GM06990 (cell line): ENCODE measurements around the gene CYB5B.

Experiments
- DNase-seq: peaks from one replicate; pipeline ENCODE4 v3.0.0-alpha.2; 2011; ENCODE audit not compliant: insufficient read length; ENCODE audit errors: extremely low read depth
- H3K27me3 ChIP-seq: replicated peaks from 2 replicates; pipeline ENCODE4 v1.6.0; 2011; ENCODE audit warnings: low read length; ENCODE audit not compliant: control insufficient read depth, insufficient read depth
- H3K36me3 ChIP-seq: 2 replicates; pipeline ENCODE4 v1.5.1; 2011; ENCODE audit warnings: low read length; ENCODE audit not compliant: control insufficient read depth, insufficient read depth
- H3K4me3 ChIP-seq: replicated peaks from 2 replicates; pipeline ENCODE4 v1.5.1; 2011; ENCODE audit warnings: low read depth, mild to moderate bottlenecking, control low read depth, low read length
- TF ChIP-seq, protein P1 (sequence below): IDR thresholded peaks from 2 replicates; pipeline ENCODE4 v1.5.1; 2011; ENCODE audit warnings: low read length, control low read depth, mild to moderate bottlenecking, inconsistent platforms; ENCODE audit not compliant: insufficient read depth, poor library complexity, severe bottlenecking

Gene CYB5B

DNA sequence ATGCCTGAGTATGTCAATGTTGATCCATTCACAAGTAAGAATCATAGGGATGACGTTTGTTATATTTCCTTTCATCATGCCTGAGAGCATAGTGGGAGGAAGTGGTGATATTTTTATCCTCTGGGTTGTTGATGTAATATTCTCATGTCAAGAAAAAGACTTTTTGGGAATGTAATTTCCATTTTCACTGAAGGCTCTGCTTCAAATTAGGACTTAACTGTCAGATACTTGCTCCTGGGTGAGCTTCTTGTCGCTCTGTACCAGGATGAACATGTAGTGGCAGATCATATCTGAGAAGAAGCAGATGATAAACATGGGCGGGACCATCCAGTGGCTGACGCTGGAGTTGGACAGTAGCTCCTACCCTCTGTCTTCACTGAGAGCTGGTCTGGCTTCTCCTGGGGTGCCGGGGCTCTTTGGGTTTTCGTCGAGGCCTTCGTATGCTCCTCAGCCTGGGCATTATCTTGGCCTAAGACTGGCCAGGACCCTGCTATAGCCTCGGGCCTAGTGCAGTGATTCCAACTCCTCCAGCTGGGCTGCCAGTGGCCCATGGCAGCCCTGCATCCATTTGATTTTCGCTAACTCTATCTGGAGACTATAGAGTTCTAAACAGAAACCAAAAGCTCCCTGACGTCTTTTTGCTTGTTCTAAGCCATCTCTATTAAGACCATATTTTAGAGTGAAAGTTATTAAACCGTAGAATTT lies 19.7 kb downstream of the CYB5B start:
- Histone ChIP-seq H3K36me3 (peaks cover 3% of the 10 kb centered on the region), H3K4me3 (peak overlapping the region; percentile 19), H3K27me3 (no peaks in the 10 kb centered on the region)
- peak; percentile 26 for DNase-seq
- TF ChIP-seq, protein P1, sequence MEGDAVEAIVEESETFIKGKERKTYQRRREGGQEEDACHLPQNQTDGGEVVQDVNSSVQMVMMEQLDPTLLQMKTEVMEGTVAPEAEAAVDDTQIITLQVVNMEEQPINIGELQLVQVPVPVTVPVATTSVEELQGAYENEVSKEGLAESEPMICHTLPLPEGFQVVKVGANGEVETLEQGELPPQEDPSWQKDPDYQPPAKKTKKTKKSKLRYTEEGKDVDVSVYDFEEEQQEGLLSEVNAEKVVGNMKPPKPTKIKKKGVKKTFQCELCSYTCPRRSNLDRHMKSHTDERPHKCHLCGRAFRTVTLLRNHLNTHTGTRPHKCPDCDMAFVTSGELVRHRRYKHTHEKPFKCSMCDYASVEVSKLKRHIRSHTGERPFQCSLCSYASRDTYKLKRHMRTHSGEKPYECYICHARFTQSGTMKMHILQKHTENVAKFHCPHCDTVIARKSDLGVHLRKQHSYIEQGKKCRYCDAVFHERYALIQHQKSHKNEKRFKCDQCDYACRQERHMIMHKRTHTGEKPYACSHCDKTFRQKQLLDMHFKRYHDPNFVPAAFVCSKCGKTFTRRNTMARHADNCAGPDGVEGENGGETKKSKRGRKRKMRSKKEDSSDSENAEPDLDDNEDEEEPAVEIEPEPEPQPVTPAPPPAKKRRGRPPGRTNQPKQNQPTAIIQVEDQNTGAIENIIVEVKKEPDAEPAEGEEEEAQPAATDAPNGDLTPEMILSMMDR = no peak

DNA sequence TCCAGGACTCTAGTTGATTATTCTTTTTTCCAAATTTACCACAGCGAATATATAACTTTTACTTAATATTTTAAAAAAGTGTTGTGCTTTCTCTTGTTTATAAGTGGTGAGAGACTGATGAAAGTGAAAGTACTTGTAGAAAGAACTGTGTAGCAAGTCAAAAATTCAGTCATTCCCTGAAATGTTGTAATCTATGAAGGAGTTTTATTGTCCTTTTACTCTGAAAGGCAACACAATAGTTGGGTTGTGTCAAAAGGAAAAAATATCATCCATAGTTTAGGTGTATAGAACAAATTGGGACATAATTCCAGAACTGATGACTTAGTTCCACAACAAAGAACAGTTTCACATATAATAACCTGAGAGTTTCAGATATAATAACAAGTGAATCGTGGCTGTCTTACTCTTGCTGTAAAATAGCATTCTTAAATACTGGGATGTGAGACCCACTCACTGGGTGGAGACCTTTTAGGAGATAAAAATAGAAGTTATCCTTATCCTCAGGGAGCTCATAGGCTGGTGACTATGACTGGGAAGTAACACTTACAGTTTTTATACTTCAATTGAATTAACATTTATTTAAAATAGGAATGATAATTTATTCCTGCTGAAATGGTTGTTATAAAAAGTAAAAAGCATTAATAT lies 20.6 kb downstream of the CYB5B start:
- no peak for DNase-seq
- H3K4me3 ChIP-seq = peak overlapping the region; percentile 18

DNA sequence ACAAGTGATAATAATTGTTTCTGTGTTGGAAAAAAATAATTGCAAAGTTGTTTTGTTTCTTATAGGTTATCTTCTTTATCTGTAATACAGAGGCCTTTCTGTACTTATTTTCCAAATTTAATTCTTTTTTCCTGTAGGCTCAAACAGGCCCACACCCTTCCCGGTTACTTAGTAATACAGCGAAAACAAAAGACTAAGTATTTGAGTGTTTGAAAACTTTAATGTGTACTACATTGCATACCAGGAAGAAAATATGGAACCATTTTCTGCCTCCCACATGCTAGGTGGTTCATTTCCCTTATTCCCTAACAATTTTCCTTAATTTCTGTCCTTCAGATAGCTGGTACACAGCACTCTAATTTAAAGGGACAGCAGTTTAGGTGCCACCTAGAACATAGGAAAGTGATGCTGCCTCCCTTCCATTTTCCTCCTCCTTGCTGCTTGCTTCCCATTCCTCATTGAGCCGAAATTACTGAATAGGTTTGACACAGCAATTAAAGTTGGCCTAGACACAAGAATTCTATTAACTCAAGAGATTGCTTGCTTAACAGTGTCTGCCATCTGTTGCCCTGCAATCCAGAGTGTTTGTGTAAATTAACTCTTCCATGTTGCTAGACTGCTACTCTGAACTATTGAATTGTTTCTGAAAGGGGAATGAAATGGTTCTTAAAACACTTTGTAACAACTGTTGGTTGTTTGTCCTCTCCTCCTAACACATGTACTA lies 24.2 kb downstream of the CYB5B start:
- no peak for DNase-seq
- H3K27me3 ChIP-seq = no peaks in the 10 kb centered on the region
- TF ChIP-seq, protein P1 = no peak
- no peak overlapping the region for H3K4me3 ChIP-seq
- H3K36me3 ChIP-seq = peaks cover 1% of the 10 kb centered on the region

More for the DNA sequence above, 20.6 kb downstream of the CYB5B start:
- TF ChIP-seq, protein P1 = no peak
- Histone ChIP-seq H3K27me3 (no peaks in the 10 kb centered on the region), H3K36me3 (peaks cover 3% of the 10 kb centered on the region)

DNA sequence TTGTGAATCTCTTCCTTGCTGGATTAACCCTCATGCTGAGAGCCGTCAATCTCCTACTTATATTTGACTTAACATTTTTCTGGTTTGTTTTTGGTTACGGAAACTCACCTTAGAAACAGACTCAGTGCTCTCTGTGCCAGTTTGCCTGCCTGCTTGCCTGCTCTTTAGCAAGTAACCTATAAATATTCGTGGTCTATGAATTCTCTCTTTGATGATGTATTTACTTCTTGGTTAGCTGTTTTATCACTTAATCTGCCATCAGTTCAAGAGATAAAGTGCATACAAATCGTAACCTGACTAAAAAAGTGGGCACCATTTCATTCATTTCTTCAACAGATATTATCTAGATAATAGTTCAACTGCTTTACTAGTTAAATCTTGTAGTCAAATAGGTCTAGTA lies 26.7 kb downstream of the CYB5B start:
- no peak for DNase-seq
- H3K27me3 ChIP-seq = no peaks in the 10 kb centered on the region
- peaks cover 3% of the 10 kb centered on the region for H3K36me3 ChIP-seq
- TF ChIP-seq, protein P1 = no peak
- H3K4me3 ChIP-seq = no peak overlapping the region

DNA sequence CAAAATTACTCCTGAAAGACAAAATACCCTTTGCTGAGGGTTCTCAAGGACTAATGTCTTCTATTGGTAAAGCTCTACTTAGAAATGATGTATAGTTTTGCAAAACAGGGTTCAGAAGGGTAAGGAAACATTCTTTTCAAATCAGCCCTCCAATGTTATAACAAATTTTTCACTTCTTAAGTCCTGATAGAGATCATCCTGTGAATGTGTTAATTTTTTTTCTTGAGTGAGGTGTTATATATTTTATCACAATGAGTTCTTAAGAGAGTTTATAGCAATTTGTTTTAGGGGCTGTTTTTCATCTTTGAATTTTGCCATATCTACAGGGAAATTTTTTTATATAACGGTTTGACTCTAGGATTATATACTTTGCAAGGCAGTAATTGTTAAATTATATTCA lies 29.5 kb downstream of the CYB5B start:
- TF ChIP-seq, protein P1 = no peak
- H3K27me3 ChIP-seq = no peaks in the 10 kb centered on the region
- H3K36me3 ChIP-seq = peaks cover 3% of the 10 kb centered on the region
- DNase-seq = no peak
- H3K4me3 ChIP-seq = no peak overlapping the region
